GM10266 (cell line): ENCODE results near the gene CELF4.
A peak's percentile ranks its signal among the peaks of the same experiment; 100 is the strongest.

ENCODE experiments used
- DNase-seq: peaks from one replicate; pipeline ENCODE4 v3.0.0; 2012; ENCODE audit errors: extremely low spot score
- TF ChIP-seq, protein P1 (sequence below): IDR thresholded peaks from 2 replicates; pipeline ENCODE4 v1.5.1; 2012; ENCODE audit warnings: mild to moderate bottlenecking, low read depth; ENCODE audit not compliant: control insufficient read depth, insufficient read depth; ENCODE audit errors: missing control alignments

Gene CELF4

DNA sequence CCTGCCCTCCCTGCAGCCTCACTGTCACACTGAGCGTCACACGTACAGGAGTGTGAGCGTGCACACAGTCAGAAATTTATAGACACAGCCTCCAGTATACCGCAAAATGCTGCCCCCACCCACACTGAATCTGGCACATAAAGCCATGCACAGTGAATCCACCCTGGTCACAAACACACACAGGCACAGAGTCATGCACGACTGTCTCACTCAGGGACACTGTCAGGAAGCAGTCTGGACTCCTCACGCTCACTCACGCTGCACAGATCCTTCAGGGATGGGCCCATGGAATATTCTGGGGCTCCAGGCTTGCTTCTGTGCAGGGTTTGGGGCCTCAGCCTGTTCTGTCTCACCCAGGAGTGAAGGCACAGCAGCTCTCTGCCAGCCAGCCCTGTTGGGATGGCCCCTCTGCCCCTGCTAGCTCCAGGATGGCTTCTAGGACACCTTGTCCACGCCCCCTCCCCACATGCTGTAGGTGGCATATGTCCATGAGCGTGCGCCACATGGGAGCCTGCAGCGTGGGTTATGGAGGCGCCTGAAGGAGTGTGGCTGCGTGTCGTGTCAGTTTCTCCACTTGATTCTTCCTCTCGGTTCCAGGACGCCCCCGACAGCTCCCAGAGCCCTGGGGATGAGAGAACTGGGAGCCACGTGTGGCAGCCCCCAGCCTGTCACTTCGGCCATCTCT lies 175.8 kb downstream of the CELF4 start:
- TF ChIP-seq, protein P1, sequence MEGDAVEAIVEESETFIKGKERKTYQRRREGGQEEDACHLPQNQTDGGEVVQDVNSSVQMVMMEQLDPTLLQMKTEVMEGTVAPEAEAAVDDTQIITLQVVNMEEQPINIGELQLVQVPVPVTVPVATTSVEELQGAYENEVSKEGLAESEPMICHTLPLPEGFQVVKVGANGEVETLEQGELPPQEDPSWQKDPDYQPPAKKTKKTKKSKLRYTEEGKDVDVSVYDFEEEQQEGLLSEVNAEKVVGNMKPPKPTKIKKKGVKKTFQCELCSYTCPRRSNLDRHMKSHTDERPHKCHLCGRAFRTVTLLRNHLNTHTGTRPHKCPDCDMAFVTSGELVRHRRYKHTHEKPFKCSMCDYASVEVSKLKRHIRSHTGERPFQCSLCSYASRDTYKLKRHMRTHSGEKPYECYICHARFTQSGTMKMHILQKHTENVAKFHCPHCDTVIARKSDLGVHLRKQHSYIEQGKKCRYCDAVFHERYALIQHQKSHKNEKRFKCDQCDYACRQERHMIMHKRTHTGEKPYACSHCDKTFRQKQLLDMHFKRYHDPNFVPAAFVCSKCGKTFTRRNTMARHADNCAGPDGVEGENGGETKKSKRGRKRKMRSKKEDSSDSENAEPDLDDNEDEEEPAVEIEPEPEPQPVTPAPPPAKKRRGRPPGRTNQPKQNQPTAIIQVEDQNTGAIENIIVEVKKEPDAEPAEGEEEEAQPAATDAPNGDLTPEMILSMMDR: no peak
- no peak for DNase-seq

DNA sequence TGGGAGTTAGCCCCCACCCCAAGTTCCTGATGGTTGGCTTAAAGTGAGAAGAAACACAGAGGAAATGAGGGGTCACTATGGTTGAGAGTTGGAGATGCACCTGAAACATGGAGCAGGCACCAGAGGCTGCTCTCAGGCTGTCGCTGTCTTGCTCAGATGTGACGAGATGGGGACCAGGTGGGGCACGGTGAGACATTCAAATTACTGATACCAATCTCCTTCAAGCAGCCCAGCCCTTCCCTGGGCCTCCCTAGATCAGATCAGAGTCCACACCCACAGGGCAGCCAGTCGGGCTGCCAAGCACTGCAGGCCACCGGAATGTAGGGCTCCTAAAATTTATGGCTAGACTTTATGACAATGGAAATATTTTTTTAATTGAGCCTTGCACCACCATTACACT lies 176.6 kb downstream of the CELF4 start:
- no peak for DNase-seq
- TF ChIP-seq, protein P1: no peak

GRCh38 chr18:37388413-37388812 lies 177.2 kb downstream of the CELF4 start:
- TF ChIP-seq, protein P1: no peak
- no peak for DNase-seq

GRCh38 chr18:37385846-37386778 lies 179.5 kb downstream of the CELF4 start:
- peak; percentile 60 for DNase-seq
- TF ChIP-seq, protein P1: peak; percentile 59

DNA sequence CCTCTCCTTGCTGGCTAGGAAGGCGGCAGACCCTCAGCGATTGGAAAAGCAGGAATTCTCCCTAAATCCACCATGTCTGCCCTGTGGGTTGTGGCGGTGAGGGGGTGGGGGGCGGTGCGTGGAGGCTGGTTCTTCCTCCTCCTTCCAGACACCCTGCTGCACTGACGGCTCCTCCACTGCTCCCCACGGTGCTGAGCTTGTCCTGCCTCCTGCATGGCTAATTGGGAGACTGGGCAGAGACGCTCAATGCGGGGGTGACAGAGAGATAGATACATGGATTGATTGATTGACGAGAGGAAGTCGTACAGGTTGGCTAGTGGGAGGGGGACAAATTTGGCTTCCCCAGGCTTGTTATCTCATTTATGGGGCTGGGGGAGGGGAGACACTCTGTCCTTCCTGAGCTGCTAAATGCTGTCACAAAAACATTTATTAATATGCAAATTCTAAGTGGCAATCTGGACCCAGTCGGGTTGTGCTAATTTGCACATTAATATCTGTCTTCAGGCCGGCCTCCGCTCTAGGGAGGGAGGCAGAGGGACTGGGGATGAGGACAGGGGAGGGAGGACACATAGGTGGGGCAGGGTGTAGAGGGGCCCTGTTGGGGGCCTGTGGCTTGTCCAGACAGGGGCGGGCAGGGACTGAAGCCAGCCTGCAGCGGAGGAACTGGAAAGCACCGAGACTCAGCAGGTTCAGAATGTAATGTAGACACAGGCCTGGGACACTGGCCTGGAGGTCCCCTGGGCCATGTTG lies 181.6 kb downstream of the CELF4 start:
- no peak for DNase-seq
- TF ChIP-seq, protein P1: no peak

DNA sequence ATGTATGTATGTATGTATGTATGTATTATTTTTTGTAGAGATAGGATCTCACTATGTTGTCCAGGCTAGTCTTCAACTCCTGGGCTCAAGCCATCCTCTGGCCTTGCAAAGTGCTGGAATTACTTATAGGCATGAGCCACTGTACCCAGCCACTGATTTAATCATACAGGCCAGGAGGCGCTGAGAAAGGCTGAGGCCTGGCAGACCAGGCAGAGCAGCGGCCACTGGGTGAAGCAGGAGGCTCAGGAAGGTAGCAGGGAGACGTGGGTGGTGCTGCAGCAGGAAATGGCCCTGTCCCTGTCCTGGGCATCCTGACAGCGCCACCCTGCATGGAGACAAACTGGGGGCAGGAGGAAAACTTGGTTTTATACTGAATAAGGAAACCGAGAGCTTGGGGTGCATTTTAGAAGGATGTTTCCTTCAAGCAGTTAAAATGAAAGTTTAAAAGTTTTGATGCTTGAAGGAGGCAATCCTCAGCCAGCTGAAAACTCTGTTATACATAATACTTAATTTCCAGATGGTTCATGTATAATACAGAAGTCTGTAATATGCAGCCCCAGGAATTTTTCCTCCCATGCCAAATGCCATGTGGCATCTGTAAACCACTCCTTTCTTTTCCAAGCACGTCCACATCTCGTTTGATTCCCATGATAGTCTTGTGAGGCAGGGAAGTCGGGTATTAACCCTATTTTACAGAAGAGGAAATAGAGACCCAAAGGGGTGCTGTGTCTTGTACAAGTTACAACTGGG lies 182.4 kb downstream of the CELF4 start:
- DNase-seq: no peak
- TF ChIP-seq, protein P1: no peak
